CD14-positive monocyte (primary cell): Measurements from ENCODE around the gene BCKDHA. TPM values are rescaled to one million over a fixed set of nuclear protein-coding genes. Genes with fewer than 3 reads are reported as not detected.
A peak's percentile ranks its signal among the peaks of the same experiment; 100 is the strongest.

Source experiments
- DNase-seq, 3 donors: peaks; one replicate each; pipeline ENCODE4 v3.0.0-alpha.2; 2011 to 2022
- H2AFZ ChIP-seq: 2 replicates; pipeline ENCODE4 v1.6.0; 2012; ENCODE audit warnings: mild to moderate bottlenecking, low read depth, low read length, inconsistent platforms; ENCODE audit not compliant: insufficient read depth, poor library complexity, severe bottlenecking
- H3K27ac ChIP-seq, 2 donors: 1 replicate in 1 of 2; 2 replicates in 1 of 2; pipeline ENCODE4 v1.5.1; 2012 to 2013; ENCODE audit warnings: low read length in 2 of 2, control low read depth in 1 of 2, inconsistent platforms in 1 of 2, low read depth in 1 of 2, mild to moderate bottlenecking in 1 of 2
- H3K27me3 ChIP-seq, 2 donors: one replicate each; pipeline versions ENCODE4 v1.6.0 to v1.6.1; 2011 to 2013; ENCODE audit warnings: low read length in 2 of 2; ENCODE audit not compliant: control insufficient read depth in 2 of 2, insufficient read depth in 2 of 2
- H3K36me3 ChIP-seq, 2 donors: replicated peaks in 1 of 2; 1 replicate in 1 of 2; 2 replicates in 1 of 2; pipeline versions ENCODE4 v1.5.1 to v1.6.1; 2012 to 2013; ENCODE audit warnings: low read length in 2 of 2, control low read depth in 1 of 2, inconsistent platforms in 1 of 2, mild to moderate bottlenecking in 1 of 2; ENCODE audit not compliant: insufficient read depth in 2 of 2, control insufficient read depth in 1 of 2
- H3K4me1 ChIP-seq, 2 donors: 1 replicate in 1 of 2; 2 replicates in 1 of 2; pipeline versions ENCODE4 v1.5.1 to v1.6.1; 2012 to 2013; ENCODE audit warnings: low read length in 2 of 2, control low read depth in 1 of 2, inconsistent platforms in 1 of 2, mild to moderate bottlenecking in 1 of 2, moderate library complexity in 1 of 2; ENCODE audit not compliant: insufficient read depth in 2 of 2, control insufficient read depth in 1 of 2
- H3K4me2 ChIP-seq: replicated peaks from 2 replicates; pipeline ENCODE3; 2012; ENCODE audit warnings: low read length, moderate library complexity, mild to moderate bottlenecking; ENCODE audit not compliant: poor library complexity, severe bottlenecking; ENCODE audit errors: extremely low read depth
- H3K4me3 ChIP-seq, 3 experiments: fragments of 200-600 bp in 1 of 3; sonication (generic) in 1 of 3; replicated peaks in 1 of 3; 1 replicate in 2 of 3; 2 replicates in 1 of 3; pipeline ENCODE4 v1.5.1; 2011 to 2013; ENCODE audit warnings: low read length in 3 of 3, mild to moderate bottlenecking in 3 of 3, control low read depth in 2 of 3, low read depth in 2 of 3, inconsistent platforms in 1 of 3, moderate library complexity in 1 of 3
- H3K79me2 ChIP-seq: 2 replicates; pipeline ENCODE4 v1.6.0; 2012; ENCODE audit warnings: mild to moderate bottlenecking, control low read depth, inconsistent platforms, low read length, moderate library complexity; ENCODE audit not compliant: insufficient read depth
- H3K9ac ChIP-seq: 2 replicates; pipeline ENCODE4 v1.6.0; 2017; ENCODE audit warnings: low read length, mild to moderate bottlenecking; ENCODE audit not compliant: insufficient read depth, poor library complexity, severe bottlenecking
- H3K9me3 ChIP-seq, 2 donors: replicated peaks in 1 of 2; 1 replicate in 1 of 2; 2 replicates in 1 of 2; pipeline versions ENCODE4 v1.5.1 to v1.6.1; 2012 to 2013; ENCODE audit warnings: low read length in 2 of 2, control low read depth in 1 of 2; ENCODE audit not compliant: control insufficient read depth in 1 of 2, insufficient read depth in 1 of 2
- H4K20me1 ChIP-seq: 2 replicates; pipeline ENCODE4 v1.6.0; 2012; ENCODE audit warnings: mild to moderate bottlenecking, low read length, control low read depth, moderate library complexity; ENCODE audit not compliant: insufficient read depth
- H3K27ac Mint-ChIP-seq, 7 donors: one replicate each; pipeline ENCODE4 v1.8.0; 2020; ENCODE audit warnings: mild to moderate bottlenecking in 7 of 7, mixed read lengths in 7 of 7, moderate library complexity in 6 of 7, inconsistent platforms in 2 of 7
- H3K27me3 Mint-ChIP-seq, 3 donors: one replicate each; pipeline ENCODE4 v1.8.0; 2021 to 2022; ENCODE audit warnings: low read depth in 3 of 3, mild to moderate bottlenecking in 3 of 3, mixed read lengths in 3 of 3, moderate library complexity in 3 of 3, inconsistent platforms in 1 of 3
- H3K36me3 Mint-ChIP-seq, 2 donors: one replicate each; pipeline ENCODE4 v1.8.0; 2020; ENCODE audit warnings: mixed read lengths in 2 of 2, inconsistent platforms in 1 of 2, mild to moderate bottlenecking in 1 of 2
- H3K4me1 Mint-ChIP-seq: one replicate; pipeline ENCODE4 v1.8.0; 2020; ENCODE audit warnings: mild to moderate bottlenecking, mixed read lengths
- H3K4me3 Mint-ChIP-seq, 2 donors: one replicate each; pipeline ENCODE4 v1.8.0; 2020; ENCODE audit warnings: mild to moderate bottlenecking in 2 of 2, mixed read lengths in 2 of 2, moderate library complexity in 1 of 2
- H3K9me3 Mint-ChIP-seq, 7 donors: one replicate each; pipeline ENCODE4 v1.8.0; 2020 to 2022; ENCODE audit warnings: mixed read lengths in 7 of 7, mild to moderate bottlenecking in 6 of 7, moderate library complexity in 6 of 7, inconsistent platforms in 2 of 7
- WGBS: methylation state at CpG from one replicate; pipeline ENCODE4 v1.1.5; 2013; ENCODE audit warnings: missing lambda C conversion rate; ENCODE audit not compliant: insufficient coverage; 5-methylcytosine and 5-hydroxymethylcytosine counted together
- intact Hi-C, 2 donors: fragments of 100-400 bp; cut with micrococcal nuclease; formaldehyde crosslinking; loops; one replicate each; pipeline versions ENCODE4 v1.15.0 to v1.15.1; 2023
- polyA plus RNA-seq, 3 donors: library from polyadenylated mRNA; depleted of rRNA in 1 of 3; unstranded in 2 of 3; stranded (reverse) in 1 of 3; fragments of 300-500 nt in 2 of 3; fragments of >200 nt in 1 of 3; fragmentation: Illumina TruSeq in 2 of 3; gene quantifications; 1 replicate in 2 of 3; 2 replicates in 1 of 3; pipeline ENCODE4 v1.2.3, GENCODE V29; 2012 to 2021
- TF ChIP-seq, protein P1 (sequence below): fragments of 200-600 bp; IDR thresholded peaks from one replicate; pipeline ENCODE4 v1.8.0; 2022; ENCODE audit warnings: antibody characterized with exemption, mild to moderate bottlenecking

BCKDHA gene
- polyA plus RNA-seq, 3 donors: 52.4 to 90.1 (median 87.6) TPM

DNA sequence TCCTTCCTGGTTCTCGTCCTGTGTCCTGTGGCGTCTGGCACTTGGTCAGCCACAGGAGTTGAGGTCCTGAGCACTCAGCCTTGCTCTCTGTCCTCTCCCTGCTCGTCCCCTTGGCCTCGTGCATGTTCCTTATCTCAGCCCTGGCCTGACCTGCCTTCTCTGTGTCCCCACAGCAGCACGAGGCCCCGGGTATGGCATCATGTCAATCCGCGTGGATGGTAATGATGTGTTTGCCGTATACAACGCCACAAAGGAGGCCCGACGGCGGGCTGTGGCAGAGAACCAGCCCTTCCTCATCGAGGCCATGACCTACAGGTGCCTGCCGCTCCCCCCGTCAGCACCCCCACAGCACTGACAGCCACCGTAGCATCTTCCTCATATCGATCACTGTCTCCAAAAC, 24.8 kb downstream of the BCKDHA start:
- no peak overlapping the region for H3K4me3 Mint-ChIP-seq
- Histone ChIP-seq H3K4me3 (no peak overlapping the region), H2AFZ (no peak overlapping the region), H3K36me3 (peaks cover 53 to 56% of the 10 kb centered on the region in 2 donors), H3K79me2 (peaks cover 57% of the 10 kb centered on the region), H3K4me2 (no peak overlapping the region), H3K4me1 (peaks cover 82 to 87% of the 10 kb centered on the region in 2 donors), H3K27ac (peak overlapping the region; percentile 86 to 96), H4K20me1 (peaks cover 34% of the 10 kb centered on the region), H3K9ac (no peak overlapping the region), H3K9me3 (no peaks in the 10 kb centered on the region), H3K27me3 (no peaks in the 10 kb centered on the region)
- H3K4me1 Mint-ChIP-seq: peaks cover 82% of the 10 kb centered on the region
- 83% methylated on average over 15 of the region's 18 CpGs for WGBS
- intact Hi-C loops: loop anchor here in 1 of 2 donors (10.0 kb wide), 1 partner anchor 48 kb away; the partner anchor contains the start of gene TMEM91
- peaks cover 0 to 1% (median 0%) of the 10 kb centered on the region in 3 donors for H3K27me3 Mint-ChIP-seq
- no peak for DNase-seq
- H3K27ac Mint-ChIP-seq: peak overlapping the region in 6 of 7 donors; percentile 54 to 96 (median 79)
- TF ChIP-seq, protein P1, sequence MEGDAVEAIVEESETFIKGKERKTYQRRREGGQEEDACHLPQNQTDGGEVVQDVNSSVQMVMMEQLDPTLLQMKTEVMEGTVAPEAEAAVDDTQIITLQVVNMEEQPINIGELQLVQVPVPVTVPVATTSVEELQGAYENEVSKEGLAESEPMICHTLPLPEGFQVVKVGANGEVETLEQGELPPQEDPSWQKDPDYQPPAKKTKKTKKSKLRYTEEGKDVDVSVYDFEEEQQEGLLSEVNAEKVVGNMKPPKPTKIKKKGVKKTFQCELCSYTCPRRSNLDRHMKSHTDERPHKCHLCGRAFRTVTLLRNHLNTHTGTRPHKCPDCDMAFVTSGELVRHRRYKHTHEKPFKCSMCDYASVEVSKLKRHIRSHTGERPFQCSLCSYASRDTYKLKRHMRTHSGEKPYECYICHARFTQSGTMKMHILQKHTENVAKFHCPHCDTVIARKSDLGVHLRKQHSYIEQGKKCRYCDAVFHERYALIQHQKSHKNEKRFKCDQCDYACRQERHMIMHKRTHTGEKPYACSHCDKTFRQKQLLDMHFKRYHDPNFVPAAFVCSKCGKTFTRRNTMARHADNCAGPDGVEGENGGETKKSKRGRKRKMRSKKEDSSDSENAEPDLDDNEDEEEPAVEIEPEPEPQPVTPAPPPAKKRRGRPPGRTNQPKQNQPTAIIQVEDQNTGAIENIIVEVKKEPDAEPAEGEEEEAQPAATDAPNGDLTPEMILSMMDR: no peak
- peaks cover 0 to 5% (median 0%) of the 10 kb centered on the region in 7 donors for H3K9me3 Mint-ChIP-seq
- peaks cover 49 to 76% of the 10 kb centered on the region in 2 donors for H3K36me3 Mint-ChIP-seq

DNA sequence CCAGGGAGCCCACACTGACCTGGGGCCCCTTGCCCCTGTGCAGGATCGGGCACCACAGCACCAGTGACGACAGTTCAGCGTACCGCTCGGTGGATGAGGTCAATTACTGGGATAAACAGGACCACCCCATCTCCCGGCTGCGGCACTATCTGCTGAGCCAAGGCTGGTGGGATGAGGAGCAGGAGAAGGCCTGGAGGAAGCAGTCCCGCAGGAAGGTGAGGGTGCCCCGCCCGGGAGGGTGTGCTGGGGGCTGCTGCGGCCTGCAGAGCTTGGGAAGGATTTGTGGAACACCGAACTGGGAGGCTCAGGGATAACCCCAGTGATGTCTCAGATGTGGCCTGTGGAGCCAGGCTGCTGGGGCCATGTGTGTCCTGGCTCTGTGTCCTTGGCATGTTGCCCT, 25.3 kb downstream of the BCKDHA start:
- no peak overlapping the region for H3K4me2 ChIP-seq
- H3K4me3 Mint-ChIP-seq: no peak overlapping the region
- peak overlapping the region in 4 of 7 donors; percentile 7 to 93 (median 62) for H3K27ac Mint-ChIP-seq
- H3K79me2 ChIP-seq: peaks cover 62% of the 10 kb centered on the region
- H3K9me3 ChIP-seq: no peaks in the 10 kb centered on the region
- H3K9me3 Mint-ChIP-seq: peaks cover 0 to 5% (median 0%) of the 10 kb centered on the region in 7 donors
- H3K27ac ChIP-seq: peak overlapping the region in 1 of 2 donors; percentile 86
- H3K4me1 Mint-ChIP-seq: peaks cover 83% of the 10 kb centered on the region
- no peak overlapping the region for H2AFZ ChIP-seq
- peaks cover 46 to 71% of the 10 kb centered on the region in 2 donors for H3K36me3 Mint-ChIP-seq
- TF ChIP-seq, protein P1: no peak
- no peaks in the 10 kb centered on the region for H3K27me3 ChIP-seq
- H3K27me3 Mint-ChIP-seq: peaks cover 0 to 1% (median 0%) of the 10 kb centered on the region in 3 donors
- H3K9ac ChIP-seq: no peak overlapping the region
- peaks cover 34% of the 10 kb centered on the region for H4K20me1 ChIP-seq
- no peak for DNase-seq
- peaks cover 52 to 54% of the 10 kb centered on the region in 2 donors for H3K36me3 ChIP-seq
- H3K4me3 ChIP-seq: no peak overlapping the region
- WGBS: 95% methylated on average over 12 of the region's 12 CpGs
- peaks cover 87 to 92% of the 10 kb centered on the region in 2 donors for H3K4me1 ChIP-seq
- intact Hi-C loops: loop anchor here in 1 of 2 donors (10.0 kb wide), 1 partner anchor 48 kb away; the partner anchor contains the start of gene TMEM91
